Stimulated activated CD8-positive, alpha-beta memory T cell treated with anti-CD3 and anti-CD28 coated beads, Interleukin-7, amount 100 ng/mL, for 48 hours (primary cell): ENCODE results near the gene ADCY5.

Experiments
- DNase-seq, 2 donors: peaks; one replicate each; pipeline ENCODE4 v3.0.0-alpha.2; 2020; ENCODE audit warnings: low read depth in 1 of 2; ENCODE audit errors: extremely low read depth in 1 of 2

ADCY5 gene

DNA sequence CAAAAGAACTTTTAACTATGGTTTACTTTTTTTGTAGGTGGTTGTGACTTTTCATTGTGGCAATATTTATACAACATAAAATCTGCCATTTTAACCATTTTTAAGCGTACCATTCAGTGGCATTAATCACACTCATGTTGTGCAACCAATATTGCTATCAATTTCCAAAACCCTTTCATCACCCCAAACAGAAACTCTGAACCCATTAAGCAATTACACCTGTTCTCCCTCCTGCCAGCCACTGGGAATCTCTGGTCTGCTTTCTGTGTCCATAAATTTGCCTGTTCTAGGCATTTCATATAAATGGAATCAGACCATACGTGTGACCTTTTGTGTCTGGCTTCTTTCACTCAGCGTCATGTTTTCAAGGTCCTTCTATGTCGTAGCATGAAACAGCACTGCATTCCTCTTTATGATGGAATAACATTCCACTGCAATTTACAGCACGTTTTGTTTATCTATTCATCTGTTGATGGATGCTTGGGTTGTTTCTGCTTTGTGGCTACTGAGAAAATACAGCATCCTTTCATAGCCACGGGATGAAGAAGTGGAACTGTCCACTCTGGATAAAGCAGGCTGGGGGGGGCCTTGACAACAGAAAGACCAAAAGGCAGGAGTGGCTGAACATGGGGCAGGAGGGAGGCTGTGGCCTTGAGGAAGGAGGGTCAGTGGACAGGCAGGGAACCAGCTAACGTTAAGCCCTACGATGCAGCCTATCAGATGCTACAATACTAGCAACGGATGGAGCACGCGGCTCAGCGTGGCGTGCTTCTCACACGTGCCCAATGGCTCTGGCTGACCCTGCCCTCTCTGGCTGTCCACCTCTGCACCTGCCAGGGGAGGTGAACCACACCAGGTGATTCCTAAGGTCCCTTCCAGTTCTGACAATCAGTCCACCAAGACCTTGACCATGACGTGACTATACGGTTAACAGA, 136.3 kb downstream of the ADCY5 start:
- DNase-seq: no peak

DNA sequence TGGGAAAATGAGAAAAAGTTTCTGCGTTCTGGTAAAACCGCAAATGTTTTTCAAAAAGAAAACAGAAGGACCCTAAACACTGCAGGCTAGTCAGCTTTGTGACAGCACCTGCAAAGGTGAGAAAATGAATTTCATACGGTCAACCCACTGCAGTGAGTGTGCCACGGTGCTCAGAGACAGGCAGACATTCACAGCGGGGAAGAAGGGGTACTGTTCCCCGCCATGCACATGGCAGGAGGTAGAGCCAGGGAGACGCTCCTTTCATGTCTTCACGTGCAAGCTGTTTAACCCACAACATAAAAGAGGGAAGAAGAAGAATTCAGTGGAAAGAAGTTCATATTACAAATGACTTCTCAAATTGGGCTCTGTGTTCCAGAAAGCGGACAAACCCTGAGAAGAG, 137.7 kb downstream of the ADCY5 start:
- DNase-seq: no peak

DNA sequence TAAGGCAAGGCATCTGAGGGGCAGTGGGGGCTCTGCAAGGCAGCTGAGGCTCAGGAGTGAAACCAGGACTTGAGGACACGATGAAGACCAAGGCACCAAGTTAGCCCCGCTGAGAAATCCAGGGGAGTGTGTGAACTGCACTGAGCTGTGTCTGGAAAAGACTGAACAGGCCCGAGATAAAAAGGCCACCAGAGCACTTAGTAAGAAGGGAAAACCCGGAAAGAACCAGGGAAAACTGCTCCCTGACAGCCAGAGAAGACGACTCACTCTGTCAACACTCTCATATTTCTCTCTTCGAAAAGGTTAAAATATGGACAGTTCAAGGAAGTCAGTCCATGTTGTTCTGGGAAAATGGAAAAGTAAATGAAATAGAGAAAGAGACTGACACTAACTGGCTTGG, 138.1 kb downstream of the ADCY5 start:
- no peak for DNase-seq

DNA sequence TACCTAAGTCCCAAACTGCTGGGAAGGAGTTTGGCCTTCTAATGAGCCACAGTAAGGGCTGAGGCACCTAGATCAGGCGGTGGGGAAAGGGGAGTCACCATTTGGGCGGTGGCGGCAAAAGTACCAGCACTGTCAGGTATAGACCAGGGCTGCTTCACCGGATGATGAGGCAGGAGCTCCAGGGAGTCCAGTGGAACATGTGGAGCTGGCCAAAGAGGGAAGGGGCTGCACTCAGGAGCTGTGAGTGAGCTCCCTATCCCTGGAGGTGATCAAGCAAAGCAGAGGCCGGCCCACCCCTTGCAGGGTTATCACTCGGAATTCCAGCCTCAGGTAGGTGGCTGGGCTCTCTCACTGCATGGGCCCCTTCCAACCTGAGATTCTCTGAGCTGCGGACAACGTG, 138.7 kb downstream of the ADCY5 start:
- no peak for DNase-seq

DNA sequence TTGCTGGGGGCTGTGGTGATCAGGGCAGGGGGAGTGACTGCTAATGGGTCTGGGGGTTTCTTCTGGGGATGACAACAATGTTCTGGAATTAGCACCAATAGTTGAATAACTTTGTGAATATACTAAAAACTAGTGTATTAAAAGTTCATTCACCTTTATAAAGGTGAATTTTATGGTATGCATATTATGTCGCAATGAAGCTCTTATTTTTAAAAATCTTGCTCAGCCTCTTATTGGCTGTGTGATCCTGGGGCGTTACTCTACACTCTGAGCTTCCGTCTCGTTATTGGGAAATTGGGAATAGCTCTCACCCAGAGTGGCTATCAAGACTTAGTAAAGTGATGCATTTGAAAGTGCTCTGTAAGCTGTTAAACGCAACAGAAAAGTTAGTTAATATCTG, 141.8 kb downstream of the ADCY5 start:
- no peak for DNase-seq

DNA sequence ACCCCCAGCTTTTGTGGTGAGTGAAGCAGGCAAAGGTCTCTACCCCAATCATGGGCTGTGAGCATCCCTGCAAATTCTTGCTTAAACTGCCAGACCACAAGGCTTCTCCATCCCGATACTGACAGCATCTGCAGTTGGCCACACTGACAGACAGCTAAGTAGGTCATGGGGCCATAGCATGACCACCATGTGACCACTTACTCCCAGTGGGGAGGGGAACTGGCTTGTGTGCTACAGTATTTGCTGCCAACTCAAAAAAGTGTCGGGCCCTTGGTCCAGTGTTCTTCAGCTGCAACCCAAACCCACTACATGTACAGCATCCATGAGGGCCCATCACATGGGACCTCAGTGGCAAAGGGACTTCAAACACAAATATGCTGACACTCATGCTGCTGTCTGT, 143.7 kb downstream of the ADCY5 start:
- DNase-seq: no peak

DNA sequence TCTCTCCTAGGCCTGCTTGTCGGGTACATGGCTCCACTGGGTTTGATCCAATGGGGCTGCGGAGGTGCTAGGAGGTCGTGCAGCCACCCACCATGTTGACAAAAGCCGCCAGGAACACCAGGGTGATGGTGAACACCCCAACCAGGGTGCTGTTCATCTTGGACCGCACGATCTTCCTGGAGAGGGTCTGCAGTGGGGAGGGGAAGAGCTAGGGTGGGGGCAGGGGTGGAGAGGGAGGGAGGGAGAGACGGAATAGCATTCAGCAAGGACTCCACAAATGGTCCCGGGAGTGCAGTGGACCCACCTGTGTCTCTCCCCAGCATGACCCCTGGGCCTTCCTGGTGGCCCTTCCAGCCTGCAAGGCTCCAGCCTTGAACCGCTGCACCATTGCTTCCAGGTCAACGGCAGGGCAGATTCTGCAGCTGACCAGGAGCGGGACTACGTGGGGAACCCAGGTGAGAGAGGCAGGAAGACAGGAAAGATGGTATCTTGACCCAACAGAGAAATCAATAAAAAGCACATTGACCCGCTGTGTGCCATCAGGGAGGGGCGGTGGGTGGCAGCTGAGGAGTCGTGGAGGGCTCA, 144.8 kb downstream of the ADCY5 start:
- no peak for DNase-seq

DNA sequence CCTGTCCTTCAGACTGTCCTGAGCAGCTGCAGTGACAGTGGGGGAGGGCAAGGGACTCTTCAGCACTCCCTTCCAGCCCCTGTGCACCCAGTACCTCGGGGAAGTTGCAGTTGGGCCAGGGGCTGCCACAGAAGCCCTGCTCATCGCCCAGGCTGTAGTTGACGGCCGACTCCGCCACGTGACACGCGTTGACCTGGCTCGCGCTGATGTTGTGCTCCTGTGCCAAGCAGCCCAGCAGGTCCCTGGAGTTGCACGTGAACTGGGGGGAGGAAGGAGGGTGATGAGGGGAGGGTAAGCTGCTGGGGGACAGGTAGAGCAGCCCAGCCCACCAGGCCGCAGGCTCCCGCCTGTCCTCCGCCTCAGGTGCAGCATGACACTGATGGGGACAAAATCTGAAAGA, 145.9 kb downstream of the ADCY5 start:
- DNase-seq: no peak

DNA sequence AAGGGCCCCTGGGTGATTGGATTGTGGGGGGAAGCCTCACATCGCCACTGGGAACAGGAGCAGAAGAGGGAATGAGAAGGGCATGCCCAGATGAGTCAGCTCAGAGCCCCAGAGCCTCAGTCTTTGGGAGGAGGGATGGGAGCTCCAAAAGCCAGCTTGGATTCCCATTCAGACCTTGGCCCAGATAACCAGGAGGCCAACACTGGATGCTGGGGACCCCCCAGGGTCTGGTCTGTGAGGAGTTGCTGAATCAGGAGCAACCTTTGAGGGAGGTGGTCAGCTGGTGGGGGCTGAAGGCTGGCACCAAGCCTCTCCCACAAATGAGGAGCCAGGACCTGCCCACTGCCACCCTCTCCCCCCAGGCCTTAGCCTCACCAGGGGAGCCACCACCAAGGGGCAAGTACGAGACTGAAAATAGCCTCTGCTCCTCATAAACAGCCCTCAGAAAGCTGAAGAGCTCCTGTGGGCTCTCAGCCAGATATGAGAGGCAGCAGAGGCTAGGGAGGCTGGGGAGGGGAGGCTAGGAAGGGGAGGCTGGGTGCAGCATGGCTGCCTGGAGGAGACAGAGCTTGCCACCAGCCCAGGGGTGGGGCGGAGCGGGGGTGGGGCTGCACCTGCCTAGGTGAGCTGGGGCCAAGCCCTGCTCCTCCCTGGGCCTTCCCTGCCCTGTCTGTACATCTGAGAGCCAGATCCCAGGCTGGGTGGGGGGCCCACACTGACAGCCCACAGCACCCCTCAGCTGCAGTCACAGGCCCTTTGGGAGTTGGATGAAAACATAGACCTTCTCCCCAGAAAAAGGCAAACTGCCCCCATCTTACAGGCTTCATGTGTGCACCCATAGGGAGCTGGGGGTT, 147.3 kb downstream of the ADCY5 start:
- no peak for DNase-seq

DNA sequence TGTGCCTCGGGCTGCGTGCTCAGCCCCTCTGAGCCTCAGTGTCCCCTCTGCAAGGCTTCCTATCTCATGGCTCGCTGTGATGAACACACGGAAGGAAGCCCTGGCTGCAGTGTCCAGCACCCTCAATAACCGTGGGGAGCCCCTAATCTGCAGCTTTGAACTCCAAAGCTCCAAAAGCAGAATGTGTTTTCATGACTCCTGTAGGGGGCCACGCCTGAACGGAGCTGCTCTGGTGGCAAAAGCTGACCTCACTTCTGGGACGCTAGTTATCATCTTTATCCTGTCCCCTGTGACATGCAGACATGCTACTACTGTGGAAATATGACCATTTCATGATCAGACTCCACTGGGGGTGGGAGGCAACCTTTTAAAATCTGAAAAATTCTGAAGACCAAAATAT, 148.3 kb downstream of the ADCY5 start:
- no peak for DNase-seq

DNA sequence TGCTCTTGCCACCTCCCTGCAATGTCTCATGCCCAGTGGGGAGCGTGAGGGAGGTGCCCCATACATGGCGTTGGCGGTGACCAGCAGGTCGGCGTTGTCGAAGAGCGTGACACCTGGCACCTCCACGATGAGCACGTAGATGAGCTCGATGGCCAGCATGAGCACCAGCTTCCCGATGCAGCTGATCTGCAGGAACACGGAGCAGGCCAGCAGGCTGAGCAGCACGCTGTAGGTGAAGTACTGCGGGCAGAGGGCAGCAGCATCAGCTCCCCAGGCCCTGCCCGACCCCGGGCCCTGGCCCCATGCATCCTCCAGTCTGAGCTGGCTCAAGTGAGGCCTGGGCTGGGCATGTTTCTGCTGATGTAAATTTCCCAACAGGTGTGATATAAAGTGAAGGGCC, 148.8 kb downstream of the ADCY5 start:
- no peak for DNase-seq

DNA sequence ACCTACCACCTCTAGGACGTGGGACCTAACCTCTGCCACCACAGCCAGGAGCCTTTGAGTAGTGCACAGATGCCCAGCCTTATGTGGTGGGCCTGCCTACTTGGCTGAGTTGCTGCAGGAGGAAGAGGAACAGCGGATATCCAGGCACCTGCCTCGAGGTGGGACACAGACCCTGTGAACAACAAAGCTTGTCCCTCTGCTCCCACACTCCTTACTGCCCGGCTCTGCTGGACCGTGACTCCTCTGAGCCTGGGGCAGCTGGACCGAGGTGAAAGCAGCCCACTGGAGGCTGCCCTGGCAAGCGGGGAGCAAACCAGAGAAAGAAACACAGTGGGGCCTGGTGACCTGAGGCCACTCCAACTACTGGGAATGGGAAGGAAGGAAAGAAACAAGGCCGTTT, 149.3 kb downstream of the ADCY5 start:
- no peak for DNase-seq

DNA sequence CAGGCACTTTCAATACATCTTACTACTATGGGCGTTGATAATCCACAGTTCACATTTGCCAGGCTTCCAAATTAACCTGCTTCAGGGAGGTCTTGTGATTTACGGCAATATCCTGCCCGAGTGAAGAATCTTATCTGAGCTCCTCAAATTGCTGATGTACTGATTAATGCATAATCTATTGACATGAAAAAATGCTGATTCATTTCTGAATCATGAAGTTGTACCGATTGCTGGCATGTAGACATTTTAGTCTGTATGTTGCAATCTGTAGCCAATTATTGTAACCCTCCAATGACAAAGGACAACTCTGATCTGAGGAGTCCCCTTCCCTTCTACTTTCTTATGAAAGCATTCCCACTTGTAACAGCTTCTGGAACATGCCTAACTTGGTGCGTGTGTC, 150.0 kb downstream of the ADCY5 start:
- DNase-seq: no peak

DNA sequence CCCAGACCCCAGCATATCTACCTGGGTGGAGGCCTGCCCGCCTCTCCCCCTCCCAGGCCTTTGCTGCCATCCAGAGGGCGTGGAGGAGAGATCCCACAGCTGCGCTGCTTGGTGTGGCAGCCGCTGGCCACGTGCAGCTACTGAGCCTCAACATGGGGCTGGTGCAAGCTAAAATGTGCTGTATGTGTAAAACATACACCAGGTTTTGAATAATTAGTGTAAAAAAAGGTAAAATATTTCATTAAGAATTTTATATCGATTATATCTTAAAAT, 151.3 kb downstream of the ADCY5 start:
- no peak for DNase-seq

DNA sequence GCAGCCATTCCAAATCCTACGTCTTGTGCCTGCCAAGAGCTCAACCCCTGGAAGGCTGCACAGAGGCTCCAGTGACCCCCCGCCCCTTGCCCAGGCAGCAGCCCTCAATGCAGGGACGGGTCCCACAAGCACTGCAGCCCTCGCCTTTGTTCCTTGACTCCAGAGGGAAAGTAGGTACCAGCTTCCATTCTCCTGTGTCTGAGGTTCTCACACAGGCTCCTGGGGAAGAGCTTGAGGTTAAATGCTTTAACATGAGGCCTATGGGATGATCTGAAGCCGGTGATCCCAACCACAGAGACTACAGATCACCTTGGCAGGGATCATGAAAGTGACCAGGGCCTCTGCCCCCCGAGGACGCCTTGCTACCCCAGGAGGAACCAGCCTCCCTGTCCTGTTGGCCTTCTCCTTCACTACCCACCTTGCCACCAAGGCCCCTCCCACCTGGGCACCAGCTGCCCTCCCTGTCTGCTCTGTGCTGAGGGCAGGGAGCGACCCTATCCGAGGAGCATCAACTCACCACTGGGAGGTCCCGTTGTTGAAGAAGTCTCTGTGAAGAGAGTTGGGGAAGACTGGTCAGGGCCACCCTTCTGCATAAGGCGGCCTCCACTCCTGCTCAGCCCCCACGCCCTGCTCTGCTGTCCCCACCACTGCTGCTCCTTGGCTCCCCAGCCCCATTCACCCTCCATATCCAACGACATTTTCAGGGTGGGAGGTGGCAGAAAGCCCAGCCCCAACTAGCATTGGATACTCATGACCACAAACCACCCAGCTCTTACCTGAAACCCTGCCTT, 151.9 kb downstream of the ADCY5 start:
- DNase-seq: no peak

DNA sequence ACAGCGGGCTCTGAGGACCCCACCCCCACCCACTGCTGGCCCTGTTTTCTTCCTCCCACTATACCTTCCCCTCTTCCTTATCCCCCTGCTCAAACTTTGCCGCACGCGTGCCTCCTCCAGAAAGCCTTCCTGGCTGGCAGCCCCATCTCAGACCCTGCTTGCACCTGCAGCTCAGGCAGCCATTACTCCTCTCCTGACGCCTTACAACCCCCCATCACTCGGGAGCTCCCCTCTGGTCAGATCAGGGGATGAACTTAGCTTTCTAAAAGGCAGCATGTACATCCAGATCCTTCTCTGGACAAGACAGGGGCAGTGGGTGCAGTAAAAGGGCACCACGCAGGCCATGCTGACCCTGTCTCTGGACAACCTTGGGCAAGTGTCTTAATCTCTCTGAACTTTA, 152.6 kb downstream of the ADCY5 start:
- no peak for DNase-seq

DNA sequence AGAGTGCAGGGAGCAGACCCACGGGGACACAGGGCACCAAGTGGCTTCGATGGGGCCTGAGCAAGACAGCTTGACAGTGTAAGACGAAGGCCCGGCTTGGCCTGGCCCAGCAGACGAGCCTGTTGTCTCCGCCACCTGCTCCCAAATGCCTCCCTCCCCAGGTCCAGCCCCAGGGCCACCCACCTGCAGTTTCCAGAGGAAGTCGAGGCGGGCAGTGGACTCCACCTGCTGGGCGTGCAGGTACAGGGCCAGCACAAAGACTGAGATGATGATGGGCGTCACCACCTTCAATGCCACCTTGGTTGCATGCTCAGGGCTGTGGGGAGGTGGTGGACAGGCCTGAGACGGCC, 153.0 kb downstream of the ADCY5 start:
- no peak for DNase-seq

DNA sequence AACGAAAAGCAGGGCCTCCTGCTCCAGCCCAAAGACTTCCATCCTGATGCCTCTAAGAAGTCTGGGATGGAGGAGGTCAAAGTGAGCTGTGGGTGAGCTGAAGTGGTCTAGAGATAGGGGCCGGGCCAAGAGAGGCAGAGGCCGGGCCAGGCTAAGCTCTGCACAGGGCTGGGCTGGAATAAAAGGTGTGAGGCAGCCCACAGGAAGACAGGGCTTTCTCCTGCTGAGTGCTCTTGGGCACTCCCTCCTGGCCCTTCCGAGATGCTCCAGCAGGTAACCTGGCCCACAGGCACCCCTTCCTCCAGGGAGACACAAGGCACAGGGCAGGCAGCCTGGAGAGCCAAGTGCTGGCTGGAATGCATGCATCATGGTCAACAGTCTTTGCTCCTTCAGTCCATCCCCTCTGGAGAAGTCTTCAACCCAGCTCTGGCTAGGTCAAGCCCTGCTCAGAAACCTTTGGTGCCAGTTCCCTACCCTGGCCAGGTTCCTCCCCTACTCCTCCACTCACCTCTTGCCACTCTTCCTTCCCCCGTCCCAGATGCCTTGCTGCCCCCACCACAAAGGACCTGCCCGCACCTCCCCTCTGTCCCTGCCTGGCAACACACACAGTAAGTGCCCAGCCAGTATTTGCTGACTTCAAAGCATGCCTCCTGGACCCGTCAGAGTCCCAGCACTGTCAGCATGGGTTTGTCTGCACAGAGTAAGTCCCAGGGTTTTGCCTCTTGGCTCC, 153.6 kb downstream of the ADCY5 start:
- no peak for DNase-seq

DNA sequence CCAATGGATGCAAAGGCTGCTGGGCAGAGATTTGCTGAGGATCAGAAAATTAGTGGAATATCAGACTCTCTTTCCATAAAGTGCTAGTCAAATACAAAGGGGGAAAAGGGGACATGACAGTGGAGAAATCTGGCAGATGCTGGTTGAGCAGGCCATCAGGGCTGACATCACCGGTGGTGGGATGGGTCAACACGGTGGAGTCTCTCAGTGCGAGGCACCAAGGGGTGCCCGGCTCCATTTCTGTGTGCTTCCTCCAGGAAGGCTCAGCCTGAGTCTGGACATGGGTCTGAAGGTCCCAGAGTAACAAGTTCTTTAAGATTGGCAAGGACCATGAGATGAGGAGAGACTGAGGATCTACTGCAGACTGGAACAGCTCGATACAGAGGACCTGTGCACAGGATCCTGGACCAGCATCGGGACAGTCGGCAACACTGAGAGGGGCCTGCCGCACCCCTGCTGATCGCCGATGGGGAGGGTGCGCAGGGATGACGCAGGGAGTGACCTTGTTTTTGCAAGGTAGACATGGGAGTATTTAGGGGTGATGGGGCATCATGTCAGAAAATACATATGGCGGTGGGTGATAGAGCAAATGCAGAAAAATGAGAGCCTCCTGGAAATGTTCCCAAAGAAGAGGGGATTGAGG, 154.5 kb downstream of the ADCY5 start:
- DNase-seq: no peak
